Osteocyte (in vitro differentiated cells): Measurements from ENCODE around the gene MEGF11. TPM values are rescaled to one million over a fixed set of nuclear protein-coding genes. Genes with fewer than 3 reads are reported as not detected.

ENCODE experiments used
- DNase-seq: peaks from one replicate; pipeline ENCODE4 v3.0.0; 2021; ENCODE audit warnings: mixed read lengths; ENCODE audit not compliant: unreplicated experiment; ENCODE audit errors: extremely low spot score
- H3K27ac Mint-ChIP-seq: one replicate; pipeline ENCODE4 v1.8.0; 2021; ENCODE audit warnings: mild to moderate bottlenecking, mixed read lengths; ENCODE audit not compliant: unreplicated experiment
- H3K27me3 Mint-ChIP-seq: one replicate; pipeline ENCODE4 v1.8.0; 2021; ENCODE audit warnings: mixed read lengths; ENCODE audit not compliant: unreplicated experiment
- H3K36me3 Mint-ChIP-seq: one replicate; pipeline ENCODE4 v1.8.0; 2021; ENCODE audit warnings: mixed read lengths; ENCODE audit not compliant: unreplicated experiment
- H3K4me1 Mint-ChIP-seq: one replicate; pipeline ENCODE4 v1.8.0; 2021; ENCODE audit warnings: mixed read lengths; ENCODE audit not compliant: unreplicated experiment
- H3K4me3 Mint-ChIP-seq: one replicate; pipeline ENCODE4 v1.8.0; 2021; ENCODE audit warnings: mild to moderate bottlenecking, moderate library complexity, mixed read lengths; ENCODE audit not compliant: unreplicated experiment
- H3K9me3 Mint-ChIP-seq: one replicate; pipeline ENCODE4 v1.8.0; 2021; ENCODE audit warnings: mixed read lengths; ENCODE audit not compliant: unreplicated experiment
- CTCF ChIP-seq: fragments of 200-600 bp; sonication (generic); IDR thresholded peaks from 2 replicates; pipeline ENCODE4 v1.5.0; 2021; ENCODE audit warnings: antibody characterized with exemption, mild to moderate bottlenecking, moderate library complexity
- total RNA-seq: library from RNA; stranded (reverse); gene quantifications from 2 replicates; pipeline ENCODE4 v1.2.1, GENCODE V29; 2021

Gene MEGF11
- total RNA-seq, 1 donor from 2014 or later, result not detected

DNA sequence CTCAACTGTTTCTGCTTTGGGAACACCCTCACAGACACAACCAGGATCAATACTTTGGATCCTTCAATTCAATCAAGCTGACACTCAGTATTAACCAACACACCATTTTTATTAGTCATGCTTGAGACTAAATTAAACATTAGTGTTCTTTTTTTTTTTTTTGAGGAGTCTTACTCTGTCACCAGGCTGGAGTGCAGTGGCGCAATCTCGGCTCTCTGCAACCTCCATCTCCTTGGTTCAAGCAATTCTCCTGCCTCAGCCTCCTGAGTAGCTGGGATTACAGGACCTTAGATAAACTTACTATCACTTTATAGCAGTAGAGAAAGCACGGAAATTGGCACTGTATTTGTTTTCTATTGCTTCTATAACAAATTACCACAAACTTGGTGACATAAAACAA, 386.3 kb downstream of the MEGF11 start:
- H3K4me3 Mint-ChIP-seq, result no peak overlapping the region
- no peaks in the 10 kb centered on the region for H3K36me3 Mint-ChIP-seq
- TF ChIP-seq CTCF, result no peak

DNA sequence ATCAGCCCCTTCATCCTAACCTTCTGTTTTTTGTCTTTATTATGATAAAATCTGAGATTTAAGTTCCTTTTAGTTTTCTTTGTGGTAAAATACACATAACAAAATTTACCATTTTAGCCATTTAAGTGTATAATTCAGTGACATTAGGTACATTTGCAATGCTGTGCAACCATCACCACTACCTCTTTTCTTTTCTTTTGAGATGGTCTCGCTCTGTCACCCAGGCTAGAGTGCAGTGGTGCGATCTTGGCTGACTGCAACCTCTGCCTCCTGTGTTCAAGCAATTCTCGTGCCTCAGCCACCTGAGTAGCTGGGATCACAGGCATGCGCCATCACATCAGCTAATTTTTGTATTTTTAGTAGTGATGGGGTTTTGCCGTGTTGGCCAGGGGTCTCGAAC, 390.4 kb downstream of the MEGF11 start:
- H3K27ac Mint-ChIP-seq, result no peak overlapping the region
- H3K4me3 Mint-ChIP-seq, result no peak overlapping the region
- no peaks in the 10 kb centered on the region for H3K9me3 Mint-ChIP-seq
- H3K4me1 Mint-ChIP-seq, result peaks cover 7% of the 10 kb centered on the region
- no peaks in the 10 kb centered on the region for H3K36me3 Mint-ChIP-seq
- no peak for TF ChIP-seq CTCF
- DNase-seq, result no peak
- peaks cover 12% of the 10 kb centered on the region for H3K27me3 Mint-ChIP-seq

More for the DNA sequence above, 386.3 kb downstream of the MEGF11 start:
- H3K4me1 Mint-ChIP-seq, result peaks cover 10% of the 10 kb centered on the region
- H3K9me3 Mint-ChIP-seq, result no peaks in the 10 kb centered on the region
- no peak overlapping the region for H3K27ac Mint-ChIP-seq
- DNase-seq, result no peak
- H3K27me3 Mint-ChIP-seq, result no peaks in the 10 kb centered on the region

GRCh38 chr15:65862682-65863081, 390.9 kb downstream of the MEGF11 start:
- Mint-ChIP-seq H3K27ac (no peak overlapping the region), H3K4me3 (no peak overlapping the region)

GRCh38 chr15:65857718-65858402, 395.7 kb downstream of the MEGF11 start:
- H3K4me3 Mint-ChIP-seq, result no peak overlapping the region
- H3K27me3 Mint-ChIP-seq, result peaks cover 29% of the 10 kb centered on the region
- H3K27ac Mint-ChIP-seq, result no peak overlapping the region
- no peaks in the 10 kb centered on the region for H3K36me3 Mint-ChIP-seq
- H3K9me3 Mint-ChIP-seq, result no peaks in the 10 kb centered on the region
- DNase-seq, result no peak
- peaks cover 14% of the 10 kb centered on the region for H3K4me1 Mint-ChIP-seq
- no peak for TF ChIP-seq CTCF

More at GRCh38 chr15:65862682-65863081, 390.9 kb downstream of the MEGF11 start:
- no peak for DNase-seq
- Mint-ChIP-seq H3K4me1 (peaks cover 11% of the 10 kb centered on the region), H3K36me3 (no peaks in the 10 kb centered on the region), H3K27me3 (peaks cover 12% of the 10 kb centered on the region), H3K9me3 (no peaks in the 10 kb centered on the region)
- TF ChIP-seq CTCF, result peak; percentile 46

DNA sequence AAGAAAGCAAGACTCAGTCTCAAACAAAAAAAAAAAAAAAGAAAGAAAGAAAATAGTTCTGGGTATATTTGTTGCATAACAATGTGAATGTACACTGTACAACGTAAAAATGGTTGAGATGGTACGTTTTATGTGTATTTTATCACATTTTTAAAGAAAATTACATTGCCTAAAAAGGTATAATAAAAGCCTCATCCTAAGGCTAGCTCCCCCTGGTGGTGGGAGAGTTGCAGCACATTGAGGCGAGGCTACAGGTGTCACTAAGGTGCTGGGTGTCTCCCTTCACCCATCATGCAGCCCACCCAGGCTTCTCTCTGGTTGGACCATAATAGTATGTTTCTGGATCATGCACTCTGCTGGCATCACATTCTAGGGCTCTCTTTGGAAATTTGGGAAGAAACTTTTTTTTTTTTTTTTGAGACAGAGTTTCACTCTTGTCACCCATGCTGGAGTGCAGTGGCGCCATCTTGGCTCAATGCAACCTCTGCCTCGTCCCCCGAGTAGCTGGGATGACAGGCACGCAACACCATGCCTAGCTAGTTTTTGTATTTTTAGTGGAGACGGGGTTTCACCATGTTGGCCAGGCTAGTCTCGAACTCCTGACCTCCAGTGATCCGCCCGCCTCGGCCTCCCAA, 396.6 kb downstream of the MEGF11 start:
- H3K9me3 Mint-ChIP-seq, result no peaks in the 10 kb centered on the region
- H3K36me3 Mint-ChIP-seq, result no peaks in the 10 kb centered on the region
- H3K4me1 Mint-ChIP-seq, result peaks cover 14% of the 10 kb centered on the region
- no peak overlapping the region for H3K27ac Mint-ChIP-seq
- peak; percentile 67 for TF ChIP-seq CTCF
- DNase-seq, result no peak
- H3K4me3 Mint-ChIP-seq, result no peak overlapping the region
- peaks cover 32% of the 10 kb centered on the region for H3K27me3 Mint-ChIP-seq
